Liver (tissue), 9 donors: Measurements from ENCODE around the gene POC5. TPM values are rescaled to one million over a fixed set of nuclear protein-coding genes. Genes with fewer than 3 reads are reported as not detected.

Experiments used
- DNase-seq: peaks from one replicate; pipeline ENCODE4 v3.0.0-alpha.2; 2017; ENCODE audit warnings: low spot score
- H3K27ac ChIP-seq, 2 donors: one replicate each; pipeline ENCODE4 v1.7.0; 2013; ENCODE audit warnings: inconsistent platforms in 2 of 2, low read length in 2 of 2, control low read depth in 1 of 2, low read depth in 1 of 2, mild to moderate bottlenecking in 1 of 2
- H3K27me3 ChIP-seq, 4 donors: one replicate each; pipeline versions ENCODE4 v1.6.1 to v1.7.0; 2013; ENCODE audit warnings: low read length in 3 of 4, inconsistent platforms in 1 of 4, mild to moderate bottlenecking in 1 of 4, moderate library complexity in 1 of 4; ENCODE audit not compliant: control insufficient read depth in 4 of 4, insufficient read depth in 4 of 4
- H3K36me3 ChIP-seq, 4 donors: one replicate each; pipeline versions ENCODE4 v1.6.1 to v1.7.0; 2013; ENCODE audit warnings: low read length in 3 of 4, mild to moderate bottlenecking in 3 of 4, low read depth in 1 of 4, moderate library complexity in 1 of 4; ENCODE audit not compliant: control insufficient read depth in 4 of 4, insufficient read depth in 3 of 4
- H3K4me1 ChIP-seq, 4 donors: one replicate each; pipeline versions ENCODE4 v1.6.1 to v1.7.0; 2013; ENCODE audit warnings: low read length in 3 of 4, mild to moderate bottlenecking in 3 of 4, moderate library complexity in 1 of 4; ENCODE audit not compliant: control insufficient read depth in 4 of 4, insufficient read depth in 4 of 4
- H3K4me3 ChIP-seq, 3 donors: one replicate each; pipeline versions ENCODE4 v1.6.1 to v1.7.0; 2013; ENCODE audit warnings: low read length in 3 of 3, control low read depth in 1 of 3, low read depth in 1 of 3, mild to moderate bottlenecking in 1 of 3
- H3K9ac ChIP-seq, 2 donors: one replicate each; pipeline ENCODE4 v1.7.0; 2013; ENCODE audit warnings: low read length in 2 of 2, mild to moderate bottlenecking in 2 of 2, moderate library complexity in 2 of 2, control low read depth in 1 of 2, low read depth in 1 of 2
- H3K9me3 ChIP-seq, 4 donors: one replicate each; pipeline versions ENCODE4 v1.6.1 to v1.7.0; 2013; ENCODE audit warnings: low read length in 3 of 4; ENCODE audit not compliant: control insufficient read depth in 4 of 4
- EGR1 ChIP-seq, 2 donors: IDR thresholded peaks; 2 replicates each; pipeline ENCODE4 v1.6.1; 2016 to 2018; ENCODE audit warnings: antibody characterized with exemption in 2 of 2, low read depth in 2 of 2
- FOXA1 ChIP-seq: IDR thresholded peaks from 2 replicates; pipeline ENCODE4 v1.6.1; 2016; ENCODE audit warnings: antibody characterized with exemption
- FOXA2 ChIP-seq: IDR thresholded peaks from 2 replicates; pipeline ENCODE4 v1.6.1; 2016; ENCODE audit warnings: antibody characterized with exemption
- GABPA ChIP-seq, 2 donors: IDR thresholded peaks in 1 of 2; conservative IDR thresholded peaks in 1 of 2; 2 replicates each; pipeline ENCODE4 v1.6.1; 2016; ENCODE audit warnings: antibody characterized with exemption in 2 of 2, mild to moderate bottlenecking in 1 of 2, moderate library complexity in 1 of 2
- HNF4A ChIP-seq, 2 donors: conservative IDR thresholded peaks; 2 replicates each; pipeline ENCODE4 v1.6.1; 2016; ENCODE audit warnings: antibody characterized with exemption in 2 of 2, mild to moderate bottlenecking in 2 of 2
- HNF4G ChIP-seq: IDR thresholded peaks from 2 replicates; pipeline ENCODE4 v1.6.1; 2016; ENCODE audit warnings: antibody characterized with exemption
- JUND ChIP-seq, 2 donors: IDR thresholded peaks; 2 replicates each; pipeline ENCODE4 v1.6.1; 2016; ENCODE audit warnings: antibody characterized with exemption in 2 of 2
- NR2F2 ChIP-seq: IDR thresholded peaks from 2 replicates; pipeline ENCODE4 v1.6.1; 2016; ENCODE audit warnings: antibody characterized with exemption
- RAD21 ChIP-seq, 2 donors: IDR thresholded peaks; 2 replicates each; pipeline ENCODE4 v1.6.1; 2016; ENCODE audit warnings: antibody characterized with exemption in 2 of 2, mild to moderate bottlenecking in 2 of 2
- RXRA ChIP-seq, 2 donors: IDR thresholded peaks; 2 replicates each; pipeline ENCODE4 v1.6.1; 2017 to 2018; ENCODE audit warnings: antibody characterized with exemption in 2 of 2, mild to moderate bottlenecking in 1 of 2
- SP1 ChIP-seq: IDR thresholded peaks from 2 replicates; pipeline ENCODE4 v1.6.1; 2018; ENCODE audit warnings: antibody characterized with exemption, mild to moderate bottlenecking
- TAF1 ChIP-seq: conservative IDR thresholded peaks from 2 replicates; pipeline ENCODE4 v1.6.1; 2016; ENCODE audit warnings: antibody characterized with exemption, mild to moderate bottlenecking
- YY1 ChIP-seq: IDR thresholded peaks from 2 replicates; pipeline ENCODE4 v1.6.1; 2016; ENCODE audit warnings: antibody characterized with exemption, mild to moderate bottlenecking
- WGBS: extraction: QIAGEN DNeasy Blood & Tissue Kit; methylation state at CpG from one replicate; pipeline ENCODE4 v1.1.7; 2013; 5-methylcytosine and 5-hydroxymethylcytosine counted together
- polyA plus RNA-seq, 2 donors: library from polyadenylated mRNA; stranded (reverse) in 1 of 2; unstranded in 1 of 2; fragments of 200-250 nt in 1 of 2; fragments of >200 nt in 1 of 2; fragmentation: Nextera tagmentation in 1 of 2; extraction: Ambion mirVana in 1 of 2; gene quantifications; one replicate each; pipeline versions ENCODE4 v1.2.1 to v1.2.3, GENCODE V29; 2013 to 2015
- total RNA-seq, 2 donors: library from RNA; depleted of rRNA; stranded (reverse); fragments of >200 nt; gene quantifications; one replicate each; pipeline ENCODE4 v1.2.3, GENCODE V29; 2014
- TF ChIP-seq, protein P1 (sequence below): IDR thresholded peaks from 2 replicates; pipeline ENCODE4 v1.6.1; 2016; ENCODE audit warnings: antibody characterized with exemption
- TF ChIP-seq, protein P2 (sequence below): IDR thresholded peaks from 2 replicates; pipeline ENCODE4 v1.6.1; 2016; ENCODE audit warnings: antibody characterized with exemption
- TF ChIP-seq, protein P3 (sequence below): fragments of 150-350 bp; IDR thresholded peaks from 2 replicates; pipeline ENCODE4 v1.5.1; 2017; ENCODE audit warnings: improper control_type of control experiment, low read depth, low read length; ENCODE audit not compliant: missing input control
- TF ChIP-seq, protein P4 (sequence below): IDR thresholded peaks from 2 replicates; pipeline ENCODE4 v1.6.1; 2016; ENCODE audit warnings: antibody characterized with exemption, mild to moderate bottlenecking
- TF ChIP-seq, protein P5 (sequence below): IDR thresholded peaks from 2 replicates; pipeline ENCODE4 v1.6.1; 2016; ENCODE audit warnings: antibody characterized with exemption
- donor health status: healthy.
- donor health status: healthy.
- donor health status: healthy.
- donor health status: healthy.
- donor health status: healthy.

POC5 gene
- total and polyA plus RNA-seq, 4 donors = 2.3 to 6.7 (median 5.1) TPM

DNA sequence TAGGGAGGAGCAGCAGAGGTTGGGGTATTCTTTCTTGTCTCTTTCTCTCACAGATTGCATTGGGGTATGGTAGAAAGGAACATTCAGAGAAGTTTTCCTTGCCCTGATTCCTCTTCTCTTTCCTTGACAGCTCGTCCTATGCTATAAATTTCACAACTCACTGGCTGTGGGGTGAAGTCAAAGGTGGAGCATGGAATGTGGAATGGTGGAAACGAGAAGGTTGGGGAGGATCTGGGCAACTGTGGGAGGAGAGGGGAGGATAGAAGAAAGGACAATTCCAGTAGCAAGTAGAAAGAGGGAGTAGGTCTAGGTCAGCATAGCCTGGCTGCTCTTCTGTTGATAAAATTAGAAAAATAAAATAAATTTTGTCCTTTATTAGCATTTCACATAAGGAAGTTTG, 39.0 kb upstream of the POC5 start:
- no peaks in the 10 kb centered on the region for H3K9me3 ChIP-seq

More for the DNA sequence above, 39.0 kb upstream of the POC5 start:
- TF ChIP-seq, protein P1, sequence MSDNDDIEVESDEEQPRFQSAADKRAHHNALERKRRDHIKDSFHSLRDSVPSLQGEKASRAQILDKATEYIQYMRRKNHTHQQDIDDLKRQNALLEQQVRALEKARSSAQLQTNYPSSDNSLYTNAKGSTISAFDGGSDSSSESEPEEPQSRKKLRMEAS = no peak
- TF ChIP-seq RXRA (IDR thresholded peaks at IDR 0.05) (no peak), FOXA2 (no peak), TAF1 (no peak), FOXA1 (no peak), RAD21 (IDR thresholded peaks at IDR 0.05) (no peak), HNF4A (conservative IDR thresholded peaks at IDR 0.05) (no peak), JUND (IDR thresholded peaks at IDR 0.05) (no peak), YY1 (no peak), GABPA (IDR thresholded peaks at IDR 0.05 in 1 of 2, conservative IDR thresholded peaks at IDR 0.05 in 1 of 2) (no peak), HNF4G (no peak), EGR1 (IDR thresholded peaks at IDR 0.05; ENCODE audit: low read depth in 2 of 2) (no peak), SP1 (no peak), NR2F2 (no peak)
- TF ChIP-seq, protein P2, sequence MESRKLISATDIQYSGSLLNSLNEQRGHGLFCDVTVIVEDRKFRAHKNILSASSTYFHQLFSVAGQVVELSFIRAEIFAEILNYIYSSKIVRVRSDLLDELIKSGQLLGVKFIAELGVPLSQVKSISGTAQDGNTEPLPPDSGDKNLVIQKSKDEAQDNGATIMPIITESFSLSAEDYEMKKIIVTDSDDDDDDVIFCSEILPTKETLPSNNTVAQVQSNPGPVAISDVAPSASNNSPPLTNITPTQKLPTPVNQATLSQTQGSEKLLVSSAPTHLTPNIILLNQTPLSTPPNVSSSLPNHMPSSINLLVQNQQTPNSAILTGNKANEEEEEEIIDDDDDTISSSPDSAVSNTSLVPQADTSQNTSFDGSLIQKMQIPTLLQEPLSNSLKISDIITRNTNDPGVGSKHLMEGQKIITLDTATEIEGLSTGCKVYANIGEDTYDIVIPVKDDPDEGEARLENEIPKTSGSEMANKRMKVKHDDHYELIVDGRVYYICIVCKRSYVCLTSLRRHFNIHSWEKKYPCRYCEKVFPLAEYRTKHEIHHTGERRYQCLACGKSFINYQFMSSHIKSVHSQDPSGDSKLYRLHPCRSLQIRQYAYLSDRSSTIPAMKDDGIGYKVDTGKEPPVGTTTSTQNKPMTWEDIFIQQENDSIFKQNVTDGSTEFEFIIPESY = no peak
- TF ChIP-seq, protein P3, sequence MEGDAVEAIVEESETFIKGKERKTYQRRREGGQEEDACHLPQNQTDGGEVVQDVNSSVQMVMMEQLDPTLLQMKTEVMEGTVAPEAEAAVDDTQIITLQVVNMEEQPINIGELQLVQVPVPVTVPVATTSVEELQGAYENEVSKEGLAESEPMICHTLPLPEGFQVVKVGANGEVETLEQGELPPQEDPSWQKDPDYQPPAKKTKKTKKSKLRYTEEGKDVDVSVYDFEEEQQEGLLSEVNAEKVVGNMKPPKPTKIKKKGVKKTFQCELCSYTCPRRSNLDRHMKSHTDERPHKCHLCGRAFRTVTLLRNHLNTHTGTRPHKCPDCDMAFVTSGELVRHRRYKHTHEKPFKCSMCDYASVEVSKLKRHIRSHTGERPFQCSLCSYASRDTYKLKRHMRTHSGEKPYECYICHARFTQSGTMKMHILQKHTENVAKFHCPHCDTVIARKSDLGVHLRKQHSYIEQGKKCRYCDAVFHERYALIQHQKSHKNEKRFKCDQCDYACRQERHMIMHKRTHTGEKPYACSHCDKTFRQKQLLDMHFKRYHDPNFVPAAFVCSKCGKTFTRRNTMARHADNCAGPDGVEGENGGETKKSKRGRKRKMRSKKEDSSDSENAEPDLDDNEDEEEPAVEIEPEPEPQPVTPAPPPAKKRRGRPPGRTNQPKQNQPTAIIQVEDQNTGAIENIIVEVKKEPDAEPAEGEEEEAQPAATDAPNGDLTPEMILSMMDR = no peak
- TF ChIP-seq, protein P4, sequence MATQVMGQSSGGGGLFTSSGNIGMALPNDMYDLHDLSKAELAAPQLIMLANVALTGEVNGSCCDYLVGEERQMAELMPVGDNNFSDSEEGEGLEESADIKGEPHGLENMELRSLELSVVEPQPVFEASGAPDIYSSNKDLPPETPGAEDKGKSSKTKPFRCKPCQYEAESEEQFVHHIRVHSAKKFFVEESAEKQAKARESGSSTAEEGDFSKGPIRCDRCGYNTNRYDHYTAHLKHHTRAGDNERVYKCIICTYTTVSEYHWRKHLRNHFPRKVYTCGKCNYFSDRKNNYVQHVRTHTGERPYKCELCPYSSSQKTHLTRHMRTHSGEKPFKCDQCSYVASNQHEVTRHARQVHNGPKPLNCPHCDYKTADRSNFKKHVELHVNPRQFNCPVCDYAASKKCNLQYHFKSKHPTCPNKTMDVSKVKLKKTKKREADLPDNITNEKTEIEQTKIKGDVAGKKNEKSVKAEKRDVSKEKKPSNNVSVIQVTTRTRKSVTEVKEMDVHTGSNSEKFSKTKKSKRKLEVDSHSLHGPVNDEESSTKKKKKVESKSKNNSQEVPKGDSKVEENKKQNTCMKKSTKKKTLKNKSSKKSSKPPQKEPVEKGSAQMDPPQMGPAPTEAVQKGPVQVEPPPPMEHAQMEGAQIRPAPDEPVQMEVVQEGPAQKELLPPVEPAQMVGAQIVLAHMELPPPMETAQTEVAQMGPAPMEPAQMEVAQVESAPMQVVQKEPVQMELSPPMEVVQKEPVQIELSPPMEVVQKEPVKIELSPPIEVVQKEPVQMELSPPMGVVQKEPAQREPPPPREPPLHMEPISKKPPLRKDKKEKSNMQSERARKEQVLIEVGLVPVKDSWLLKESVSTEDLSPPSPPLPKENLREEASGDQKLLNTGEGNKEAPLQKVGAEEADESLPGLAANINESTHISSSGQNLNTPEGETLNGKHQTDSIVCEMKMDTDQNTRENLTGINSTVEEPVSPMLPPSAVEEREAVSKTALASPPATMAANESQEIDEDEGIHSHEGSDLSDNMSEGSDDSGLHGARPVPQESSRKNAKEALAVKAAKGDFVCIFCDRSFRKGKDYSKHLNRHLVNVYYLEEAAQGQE = no peak
- TF ChIP-seq, protein P5, sequence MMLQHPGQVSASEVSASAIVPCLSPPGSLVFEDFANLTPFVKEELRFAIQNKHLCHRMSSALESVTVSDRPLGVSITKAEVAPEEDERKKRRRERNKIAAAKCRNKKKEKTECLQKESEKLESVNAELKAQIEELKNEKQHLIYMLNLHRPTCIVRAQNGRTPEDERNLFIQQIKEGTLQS = no peak
- 26% methylated on average over 2 of the region's 2 CpGs for WGBS
- Histone ChIP-seq H3K36me3 (no peaks in the 10 kb centered on the region), H3K27me3 (peaks cover 0 to 5% (median 1%) of the 10 kb centered on the region in 4 donors), H3K27ac (no peak overlapping the region), H3K4me3 (no peak overlapping the region), H3K9ac (no peak overlapping the region), H3K4me1 (no peaks in the 10 kb centered on the region)
- DNase-seq = no peak
